ENCODE results near the gene KHDRBS1. TPM values are rescaled to one million over a fixed set of nuclear protein-coding genes. Genes with fewer than 3 reads are reported as not detected.

KHDRBS1 gene
- total and polyA plus RNA-seq, 2 of the 13 experiments (the other 11 are each of a cell fraction or from before 2014, with no cell fraction given), result 25.1 to 39.0 TPM

GRCh38 chr1:32040711-32041110 lies 27.0 kb downstream of the KHDRBS1 start:
- FAIRE-seq, result no peak
- CTCF ChIA-PET (ENCODE audit: low intra/inter-chr PET ratio, low total read pairs), result no interaction called here
- peaks cover 39 to 64% of the 10 kb centered on the region in 2 experiments for H3K36me3 ChIP-seq (replicated peaks in 1 of 2; ENCODE audit: control insufficient read depth in 1 of 2, insufficient read depth in 2 of 2, low read length in 2 of 2)
- no peak overlapping the region for H2AFZ ChIP-seq (ENCODE audit: low read length)
- H3K4me2 ChIP-seq (ENCODE audit: low read depth, low read length), result no peak overlapping the region
- no TSS peak for BruUV-seq (replicated peaks)
- no peak for TF ChIP-seq ZSCAN29 (CRISPR knock-in tag; conservative IDR thresholded peaks at IDR 0.05)
- TF ChIP-seq, protein P1, sequence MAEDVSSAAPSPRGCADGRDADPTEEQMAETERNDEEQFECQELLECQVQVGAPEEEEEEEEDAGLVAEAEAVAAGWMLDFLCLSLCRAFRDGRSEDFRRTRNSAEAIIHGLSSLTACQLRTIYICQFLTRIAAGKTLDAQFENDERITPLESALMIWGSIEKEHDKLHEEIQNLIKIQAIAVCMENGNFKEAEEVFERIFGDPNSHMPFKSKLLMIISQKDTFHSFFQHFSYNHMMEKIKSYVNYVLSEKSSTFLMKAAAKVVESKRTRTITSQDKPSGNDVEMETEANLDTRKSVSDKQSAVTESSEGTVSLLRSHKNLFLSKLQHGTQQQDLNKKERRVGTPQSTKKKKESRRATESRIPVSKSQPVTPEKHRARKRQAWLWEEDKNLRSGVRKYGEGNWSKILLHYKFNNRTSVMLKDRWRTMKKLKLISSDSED (CRISPR knock-in tag; IDR thresholded peaks at IDR 0.05), result no peak
- TF ChIP-seq NFRKB (IDR thresholded peaks at IDR 0.05), result no peak
- no peak for TF ChIP-seq GLI4 (CRISPR knock-in tag; IDR thresholded peaks at IDR 0.05; ENCODE audit: borderline replicate concordance)
- TF ChIP-seq ZBTB7B (CRISPR knock-in tag; IDR thresholded peaks at IDR 0.05), result no peak
- no peak for TF ChIP-seq ZBTB1 (CRISPR knock-in tag; IDR thresholded peaks at IDR 0.05; ENCODE audit: borderline replicate concordance)
- TF ChIP-seq JARID2 (CRISPR knock-in tag; IDR thresholded peaks at IDR 0.05; ENCODE audit: insufficient replicate concordance), result no peak
- no peak for TF ChIP-seq MLXIP (CRISPR knock-in tag; IDR thresholded peaks at IDR 0.05; ENCODE audit: borderline replicate concordance)
- TF ChIP-seq MBD4 (IDR thresholded peaks at IDR 0.05; ENCODE audit: borderline replicate concordance, low read length), result no peak
- TF ChIP-seq GZF1 (CRISPR knock-in tag; IDR thresholded peaks at IDR 0.05), result no peak
- TF ChIP-seq, protein P2, sequence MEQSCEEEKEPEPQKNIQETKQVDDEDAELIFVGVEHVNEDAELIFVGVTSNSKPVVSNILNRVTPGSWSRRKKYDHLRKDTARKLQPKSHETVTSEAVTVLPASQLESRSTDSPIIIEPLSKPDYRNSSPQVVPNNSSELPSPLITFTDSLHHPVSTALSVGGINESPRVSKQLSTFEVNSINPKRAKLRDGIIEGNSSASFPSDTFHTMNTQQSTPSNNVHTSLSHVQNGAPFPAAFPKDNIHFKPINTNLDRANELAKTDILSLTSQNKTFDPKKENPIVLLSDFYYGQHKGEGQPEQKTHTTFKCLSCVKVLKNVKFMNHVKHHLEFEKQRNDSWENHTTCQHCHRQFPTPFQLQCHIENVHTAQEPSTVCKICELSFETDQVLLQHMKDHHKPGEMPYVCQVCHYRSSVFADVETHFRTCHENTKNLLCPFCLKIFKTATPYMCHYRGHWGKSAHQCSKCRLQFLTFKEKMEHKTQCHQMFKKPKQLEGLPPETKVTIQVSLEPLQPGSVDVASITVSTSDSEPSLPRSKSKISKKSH (CRISPR knock-in tag; IDR thresholded peaks at IDR 0.05; ENCODE audit: borderline replicate concordance), result no peak
- TF ChIP-seq NFATC3 (CRISPR knock-in tag; IDR thresholded peaks at IDR 0.05), result no peak
- no peak for TF ChIP-seq TFDP2 (CRISPR knock-in tag; IDR thresholded peaks at IDR 0.05)
- TF ChIP-seq ZBTB38 (CRISPR knock-in tag; IDR thresholded peaks at IDR 0.05), result no peak
- TF ChIP-seq, protein P3, sequence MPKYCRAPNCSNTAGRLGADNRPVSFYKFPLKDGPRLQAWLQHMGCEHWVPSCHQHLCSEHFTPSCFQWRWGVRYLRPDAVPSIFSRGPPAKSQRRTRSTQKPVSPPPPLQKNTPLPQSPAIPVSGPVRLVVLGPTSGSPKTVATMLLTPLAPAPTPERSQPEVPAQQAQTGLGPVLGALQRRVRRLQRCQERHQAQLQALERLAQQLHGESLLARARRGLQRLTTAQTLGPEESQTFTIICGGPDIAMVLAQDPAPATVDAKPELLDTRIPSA (CRISPR knock-in tag; IDR thresholded peaks at IDR 0.05; ENCODE audit: borderline replicate concordance), result no peak
- TF ChIP-seq PREB (CRISPR knock-in tag; IDR thresholded peaks at IDR 0.05), result no peak
- H3K4me3 ChIP-seq (replicated peaks in 1 of 3; ENCODE audit: insufficient read depth in 1 of 3, low read depth in 2 of 3, low read length in 3 of 3), result no peak overlapping the region
- no peak for ATAC-seq
- 0 out of 2 replicates have a peak, but pooled peaks cover 6% of the 10 kb centered on the region for H4K20me1 ChIP-seq (ENCODE audit: insufficient read depth, low read length)
- in situ Hi-C loops (cut with HindIII; ENCODE audit: extremely low pct_ligation_motif_present, low pct_unique_long_range_greater_than_20kb) (no loop called here), intact Hi-C loops (cut with micrococcal nuclease; ENCODE audit: unreplicated experiment) (no loop called here)
- WGBS (ENCODE audit: low lambda C conversion rate), result 100% methylated on average over 3 of the region's 3 CpGs
- no peaks in the 10 kb centered on the region for H3K9me3 ChIP-seq (ENCODE audit: low read length)
- DNase-seq (ENCODE audit: low spot score), result no peak
- H3K27me3 ChIP-seq (ENCODE audit: control insufficient read depth in 1 of 2, insufficient read depth in 2 of 2, low read length in 2 of 2), result no peaks in the 10 kb centered on the region
- H3K4me1 ChIP-seq (ENCODE audit: insufficient read depth, low read length), result no peaks in the 10 kb centered on the region
- H3K9ac ChIP-seq (ENCODE audit: insufficient read depth, low read depth, low read length), result no peak overlapping the region
- peaks cover 9% of the 10 kb centered on the region for H3K79me2 ChIP-seq (ENCODE audit: insufficient read depth, low read length)
- no peak overlapping the region for H3K27ac ChIP-seq (ENCODE audit: extremely low read length, insufficient read depth, low read length)
- POLR2A ChIA-PET, result interaction anchor here (0.6 to 0.8 kb wide), 2 partner anchors 21 to 27 kb away, joined by 3 to 4 read pairs; partner anchors contain the start of gene KHDRBS1
